ENCODE measurements around the gene CDKL1. TPM values are rescaled to one million over a fixed set of nuclear protein-coding genes. Genes with fewer than 3 reads are reported as not detected.
A peak's percentile ranks its signal among the peaks of the same experiment; 100 is the strongest.

The CDKL1 gene
- total and polyA plus RNA-seq, 5 donors from 2014 or later: 2.9 to 6.5 (median 4.9) TPM

GRCh38 chr14:50383618-50384225, 13.0 kb downstream of the CDKL1 start:
- no peaks in the 10 kb centered on the region for H3K4me1 Mint-ChIP-seq
- H3K27ac Mint-ChIP-seq: no peak overlapping the region
- ATAC-seq (ENCODE audit: low read depth in 2 of 2) (no peak), DNase-seq (no peak)
- peaks cover 4% of the 10 kb centered on the region for H3K27me3 Mint-ChIP-seq
- H3K36me3 Mint-ChIP-seq: peaks cover 3% of the 10 kb centered on the region
- Histone ChIP-seq H3K27ac (ENCODE audit: insufficient read depth, low read length, poor library complexity, severe bottlenecking) (no peak overlapping the region), H3K36me3 (ENCODE audit: control insufficient read depth, insufficient read depth, low read length) (no peaks in the 10 kb centered on the region), H3K4me1 (ENCODE audit: control insufficient read depth, insufficient read depth, low read length, poor library complexity, severe bottlenecking) (no peaks in the 10 kb centered on the region), H3K9me3 (ENCODE audit: control insufficient read depth in 2 of 2, low read length in 2 of 2) (no peaks in the 10 kb centered on the region), H3K27me3 (ENCODE audit: control insufficient read depth, insufficient read depth, low read length) (no peaks in the 10 kb centered on the region), H3K4me3 (ENCODE audit: low read depth, low read length) (no peak overlapping the region)
- no peak overlapping the region for H3K4me3 Mint-ChIP-seq
- no peaks in the 10 kb centered on the region for H3K9me3 Mint-ChIP-seq

GRCh38 chr14:50381823-50382287, 14.8 kb downstream of the CDKL1 start:
- H3K4me1 Mint-ChIP-seq: no peaks in the 10 kb centered on the region
- no peak overlapping the region for H3K27ac Mint-ChIP-seq
- DNase-seq: no peak
- no peaks in the 10 kb centered on the region for H3K27me3 Mint-ChIP-seq
- Histone ChIP-seq H3K9me3 (ENCODE audit: control insufficient read depth in 2 of 2, low read length in 2 of 2) (no peaks in the 10 kb centered on the region), H3K27ac (ENCODE audit: insufficient read depth, low read length, poor library complexity, severe bottlenecking) (no peak overlapping the region), H3K4me1 (ENCODE audit: control insufficient read depth, insufficient read depth, low read length, poor library complexity, severe bottlenecking) (no peaks in the 10 kb centered on the region), H3K4me3 (ENCODE audit: low read depth, low read length) (no peak overlapping the region), H3K36me3 (ENCODE audit: control insufficient read depth, insufficient read depth, low read length) (no peaks in the 10 kb centered on the region), H3K27me3 (ENCODE audit: control insufficient read depth, insufficient read depth, low read length) (no peaks in the 10 kb centered on the region)
- no peaks in the 10 kb centered on the region for H3K9me3 Mint-ChIP-seq
- ATAC-seq (ENCODE audit: low read depth in 2 of 2): no peak
- H3K4me3 Mint-ChIP-seq: no peak overlapping the region
- peaks cover 3% of the 10 kb centered on the region for H3K36me3 Mint-ChIP-seq

GRCh38 chr14:50381008-50381407, 15.7 kb downstream of the CDKL1 start:
- Mint-ChIP-seq H3K36me3 (peaks cover 3% of the 10 kb centered on the region), H3K27ac (no peak overlapping the region)
- H3K9me3 ChIP-seq (ENCODE audit: control insufficient read depth in 2 of 2, low read length in 2 of 2): no peaks in the 10 kb centered on the region

GRCh38 chr14:50380455-50380854, 16.2 kb downstream of the CDKL1 start:
- Histone ChIP-seq H3K27ac (ENCODE audit: insufficient read depth, low read length, poor library complexity, severe bottlenecking) (no peak overlapping the region), H3K4me3 (ENCODE audit: low read depth, low read length) (no peak overlapping the region), H3K36me3 (ENCODE audit: control insufficient read depth, insufficient read depth, low read length) (no peaks in the 10 kb centered on the region), H3K9me3 (ENCODE audit: control insufficient read depth in 2 of 2, low read length in 2 of 2) (no peaks in the 10 kb centered on the region), H3K27me3 (ENCODE audit: control insufficient read depth, insufficient read depth, low read length) (no peaks in the 10 kb centered on the region), H3K4me1 (ENCODE audit: control insufficient read depth, insufficient read depth, low read length, poor library complexity, severe bottlenecking) (no peaks in the 10 kb centered on the region)
- no peak for DNase-seq
- Mint-ChIP-seq H3K9me3 (no peaks in the 10 kb centered on the region), H3K36me3 (peaks cover 3% of the 10 kb centered on the region), H3K4me3 (no peak overlapping the region), H3K27me3 (no peaks in the 10 kb centered on the region), H3K4me1 (no peaks in the 10 kb centered on the region), H3K27ac (no peak overlapping the region)
- no peak for ATAC-seq (ENCODE audit: low read depth in 2 of 2)

More at GRCh38 chr14:50381008-50381407, 15.7 kb downstream of the CDKL1 start:
- Histone ChIP-seq H3K36me3 (ENCODE audit: control insufficient read depth, insufficient read depth, low read length) (no peaks in the 10 kb centered on the region), H3K4me3 (ENCODE audit: low read depth, low read length) (no peak overlapping the region), H3K4me1 (ENCODE audit: control insufficient read depth, insufficient read depth, low read length, poor library complexity, severe bottlenecking) (no peaks in the 10 kb centered on the region), H3K27me3 (ENCODE audit: control insufficient read depth, insufficient read depth, low read length) (no peaks in the 10 kb centered on the region), H3K27ac (ENCODE audit: insufficient read depth, low read length, poor library complexity, severe bottlenecking) (no peak overlapping the region)
- ATAC-seq (ENCODE audit: low read depth in 2 of 2): no peak
- Mint-ChIP-seq H3K4me1 (no peaks in the 10 kb centered on the region), H3K4me3 (no peak overlapping the region), H3K27me3 (no peaks in the 10 kb centered on the region), H3K9me3 (no peaks in the 10 kb centered on the region)
- no peak for DNase-seq

- Histone ChIP-seq H3K27me3 (ENCODE audit: control insufficient read depth, insufficient read depth, low read length) (no peaks in the 10 kb centered on the region), H3K36me3 (ENCODE audit: control insufficient read depth, insufficient read depth, low read length) (no peaks in the 10 kb centered on the region), H3K4me1 (ENCODE audit: control insufficient read depth, insufficient read depth, low read length, poor library complexity, severe bottlenecking) (no peaks in the 10 kb centered on the region), H3K9me3 (ENCODE audit: control insufficient read depth in 2 of 2, low read length in 2 of 2) (no peaks in the 10 kb centered on the region), H3K27ac (ENCODE audit: insufficient read depth, low read length, poor library complexity, severe bottlenecking) (no peak overlapping the region), H3K4me3 (ENCODE audit: low read depth, low read length) (no peak overlapping the region)
- DNase-seq (no peak), ATAC-seq (ENCODE audit: low read depth in 2 of 2) (no peak)
- Mint-ChIP-seq H3K27ac (no peak overlapping the region), H3K27me3 (no peaks in the 10 kb centered on the region), H3K4me3 (no peak overlapping the region), H3K36me3 (peaks cover 3% of the 10 kb centered on the region), H3K4me1 (no peaks in the 10 kb centered on the region), H3K9me3 (peaks cover 0 to 1% (median 0%) of the 10 kb centered on the region in 7 donors)
These were observed 17.1 kb downstream of the CDKL1 start for GRCh38 chr14:50379563-50379962.

GRCh38 chr14:50377550-50378085, 19.1 kb downstream of the CDKL1 start:
- Histone ChIP-seq H3K4me3 (ENCODE audit: low read depth, low read length) (no peak overlapping the region), H3K9me3 (ENCODE audit: control insufficient read depth in 2 of 2, low read length in 2 of 2) (no peaks in the 10 kb centered on the region), H3K4me1 (ENCODE audit: control insufficient read depth, insufficient read depth, low read length, poor library complexity, severe bottlenecking) (no peaks in the 10 kb centered on the region), H3K36me3 (ENCODE audit: control insufficient read depth, insufficient read depth, low read length) (no peaks in the 10 kb centered on the region), H3K27me3 (ENCODE audit: control insufficient read depth, insufficient read depth, low read length) (no peaks in the 10 kb centered on the region), H3K27ac (ENCODE audit: insufficient read depth, low read length, poor library complexity, severe bottlenecking) (no peak overlapping the region)
- Mint-ChIP-seq H3K27ac (peak overlapping the region in 1 of 3 donors; percentile 8), H3K36me3 (no peaks in the 10 kb centered on the region), H3K9me3 (peaks cover 0 to 1% (median 0%) of the 10 kb centered on the region in 7 donors), H3K4me3 (no peak overlapping the region), H3K4me1 (no peaks in the 10 kb centered on the region), H3K27me3 (no peaks in the 10 kb centered on the region)
- DNase-seq (no peak), ATAC-seq (ENCODE audit: low read depth in 2 of 2) (no peak)

- DNase-seq: no peak
- Histone ChIP-seq H3K4me3 (ENCODE audit: low read depth, low read length) (no peak overlapping the region), H3K36me3 (ENCODE audit: control insufficient read depth, insufficient read depth, low read length) (no peaks in the 10 kb centered on the region), H3K27ac (ENCODE audit: insufficient read depth, low read length, poor library complexity, severe bottlenecking) (no peak overlapping the region), H3K4me1 (ENCODE audit: control insufficient read depth, insufficient read depth, low read length, poor library complexity, severe bottlenecking) (no peaks in the 10 kb centered on the region), H3K9me3 (ENCODE audit: control insufficient read depth in 2 of 2, low read length in 2 of 2) (no peaks in the 10 kb centered on the region), H3K27me3 (ENCODE audit: control insufficient read depth, insufficient read depth, low read length) (no peaks in the 10 kb centered on the region)
- H3K4me3 Mint-ChIP-seq: no peak overlapping the region
- no peaks in the 10 kb centered on the region for H3K36me3 Mint-ChIP-seq
- no peak overlapping the region for H3K27ac Mint-ChIP-seq
- H3K4me1 Mint-ChIP-seq: no peaks in the 10 kb centered on the region
- ATAC-seq (ENCODE audit: low read depth in 2 of 2): no peak
- peaks cover 0 to 1% (median 0%) of the 10 kb centered on the region in 7 donors for H3K9me3 Mint-ChIP-seq
- H3K27me3 Mint-ChIP-seq: no peaks in the 10 kb centered on the region
These were observed 20.9 kb downstream of the CDKL1 start for GRCh38 chr14:50375760-50376159.

- no peak overlapping the region for H3K4me3 Mint-ChIP-seq
- H3K4me3 ChIP-seq (ENCODE audit: low read depth, low read length): no peak overlapping the region
- no peaks in the 10 kb centered on the region for H3K36me3 Mint-ChIP-seq
- ATAC-seq (ENCODE audit: low read depth in 2 of 2): no peak
- H3K27ac ChIP-seq (ENCODE audit: insufficient read depth, low read length, poor library complexity, severe bottlenecking): no peak overlapping the region
- H3K27me3 ChIP-seq (ENCODE audit: control insufficient read depth, insufficient read depth, low read length): no peaks in the 10 kb centered on the region
- H3K36me3 ChIP-seq (ENCODE audit: control insufficient read depth, insufficient read depth, low read length): no peaks in the 10 kb centered on the region
- no peak for DNase-seq
- no peak overlapping the region for H3K27ac Mint-ChIP-seq
- H3K4me1 ChIP-seq (ENCODE audit: control insufficient read depth, insufficient read depth, low read length, poor library complexity, severe bottlenecking): no peaks in the 10 kb centered on the region
- no peaks in the 10 kb centered on the region for H3K9me3 ChIP-seq (ENCODE audit: control insufficient read depth in 2 of 2, low read length in 2 of 2)
- H3K27me3 Mint-ChIP-seq: no peaks in the 10 kb centered on the region
- H3K9me3 Mint-ChIP-seq: peaks cover 0 to 2% (median 0%) of the 10 kb centered on the region in 7 donors
- H3K4me1 Mint-ChIP-seq: no peaks in the 10 kb centered on the region
These were observed 22.7 kb downstream of the CDKL1 start for GRCh38 chr14:50373959-50374358.
